GM12878 (cell line): ENCODE results near the gene NFYA. TPM values are rescaled to one million over a fixed set of nuclear protein-coding genes. Genes with fewer than 3 reads are reported as not detected.

Experiments used
- ATAC-seq: fragments of 200-7000 bp; cut with Tn5 transposase; 3 replicates; pipeline ENCODE4 v1.9.1; 2020; ENCODE audit warnings: mild to moderate bottlenecking, moderate library complexity
- BruUV-seq: library from RNA; stranded (reverse); fragments of 400-500 nt; replicated peaks from 2 replicates; lab custom pipeline; 2021; lab: Mats Ljungman, UMichigan
- CTCF ChIA-PET: fragments of 300-600 bp; sonication (Branson Sonifier 250); formaldehyde crosslinking; extraction: SDS; loops from one replicate; lab custom pipeline; 2021; ENCODE audit warnings: inconsistent platforms; lab: Yijun Ruan, JAX
- POLR2A ChIA-PET: fragments of 350-600 bp; formaldehyde crosslinking; extraction: SDS; loops from one replicate; lab custom pipeline; 2021; ENCODE audit warnings: inconsistent platforms; lab: Charles Lee
- RAD21 ChIA-PET: fragments of 300-600 bp; sonication (Branson Sonifier 250); formaldehyde crosslinking; loops from one replicate; lab custom pipeline; 2023; ENCODE audit warnings: antibody characterized with exemption; ENCODE audit not compliant: unreplicated experiment; lab: Charles Lee
- SMC1A ChIA-PET: fragments of 300-600 bp; sonication (Branson Sonifier 250); formaldehyde crosslinking; loops from one replicate; lab custom pipeline; 2023; ENCODE audit not compliant: unreplicated experiment, uncharacterized antibody; lab: Charles Lee
- DNase-seq: peaks from one replicate; pipeline ENCODE4 v3.0.0-alpha.2; 2011; ENCODE audit warnings: low read depth, low spot score
- FAIRE-seq: peaks from 3 replicates; lab custom pipeline; 2011; peaks lifted over from hg19 to GRCh38; lab: Jason Lieb, UNC
- H2AFZ ChIP-seq: 2 replicates; pipeline ENCODE4 v1.6.0; 2011; ENCODE audit warnings: low read depth, low read length, control low read depth; ENCODE audit not compliant: control insufficient read depth
- H3K27ac ChIP-seq: 2 replicates; pipeline ENCODE4 v1.5.1; 2011; ENCODE audit warnings: control low read depth; ENCODE audit not compliant: control insufficient read depth, insufficient read depth
- H3K27me3 ChIP-seq, 2 experiments: replicated peaks in 1 of 2; 2 replicates each; pipeline versions ENCODE4 v1.6.0 to v1.6.1; 2011; ENCODE audit warnings: low read length in 1 of 2; ENCODE audit not compliant: control insufficient read depth in 2 of 2, insufficient read depth in 2 of 2
- H3K36me3 ChIP-seq, 2 experiments: 2 replicates each; pipeline ENCODE4 v1.5.1; 2011; ENCODE audit warnings: low read length in 1 of 2; ENCODE audit not compliant: control insufficient read depth in 2 of 2, insufficient read depth in 2 of 2
- H3K4me1 ChIP-seq: 2 replicates; pipeline ENCODE4 v1.6.1; 2011; ENCODE audit warnings: mild to moderate bottlenecking, low read length, moderate library complexity, mixed read lengths; ENCODE audit not compliant: control insufficient read depth, insufficient read depth
- H3K4me2 ChIP-seq: 2 replicates; pipeline ENCODE4 v1.6.0; 2011; ENCODE audit warnings: control low read depth; ENCODE audit not compliant: control insufficient read depth, insufficient read depth
- H3K4me3 ChIP-seq: fragments of 200-600 bp; sonication (generic); 2 replicates; pipeline ENCODE4 v1.5.1; 2016
- H3K79me2 ChIP-seq: 2 replicates; pipeline ENCODE4 v1.6.0; 2011; ENCODE audit warnings: low read length; ENCODE audit not compliant: control insufficient read depth, insufficient read depth
- H3K9ac ChIP-seq: 2 replicates; pipeline ENCODE4 v1.8.0; 2011; ENCODE audit warnings: low read length, control low read depth, mixed read lengths; ENCODE audit not compliant: control insufficient read depth, insufficient read depth
- H3K9me3 ChIP-seq: replicated peaks from 3 replicates; pipeline ENCODE4 v1.5.1; 2011; ENCODE audit warnings: mild to moderate bottlenecking, low read length; ENCODE audit not compliant: control insufficient read depth, insufficient read depth
- H4K20me1 ChIP-seq: 2 replicates; pipeline ENCODE4 v1.6.0; 2011; ENCODE audit not compliant: control insufficient read depth, insufficient read depth
- BCL11A ChIP-seq: IDR thresholded peaks from 2 replicates; pipeline ENCODE4 v1.6.1; 2011; ENCODE audit warnings: low read depth, low read length
- CEBPZ ChIP-seq: fragments of 150-350 bp; IDR thresholded peaks from 2 replicates; pipeline ENCODE4 v1.6.1; 2016; ENCODE audit warnings: low read depth, low read length
- EGR1 ChIP-seq, 2 experiments: IDR thresholded peaks; 1 replicate in 1 of 2; 2 replicates in 1 of 2; pipeline ENCODE4 v1.6.1; 2011 to 2012; ENCODE audit warnings: low read depth in 2 of 2, low read length in 2 of 2, borderline replicate concordance in 1 of 2, mild to moderate bottlenecking in 1 of 2, moderate library complexity in 1 of 2
- FOS ChIP-seq: IDR thresholded peaks from 3 replicates; pipeline ENCODE4 v1.6.1; 2011; ENCODE audit warnings: borderline replicate concordance; ENCODE audit not compliant: insufficient read length; ENCODE audit errors: extremely low read depth
- GABPA ChIP-seq: IDR thresholded peaks from 2 replicates; pipeline ENCODE4 v1.6.1; 2014; ENCODE audit warnings: antibody characterized with exemption, low read depth, mild to moderate bottlenecking, inconsistent platforms
- HDGF ChIP-seq: fragments of 450-650 bp; IDR thresholded peaks from 2 replicates; pipeline ENCODE4 v1.6.1; 2016; ENCODE audit warnings: antibody characterized with exemption
- KAT2A ChIP-seq: conservative IDR thresholded peaks from 2 replicates; pipeline ENCODE4 v1.6.1; 2011; ENCODE audit warnings: low read depth, low read length; ENCODE audit not compliant: control insufficient read depth
- MEF2A ChIP-seq: IDR thresholded peaks from 2 replicates; pipeline ENCODE4 v1.6.1; 2011; ENCODE audit warnings: low read depth, mild to moderate bottlenecking, low read length, moderate library complexity; ENCODE audit not compliant: insufficient read depth
- PAX8 ChIP-seq: fragments of 450-650 bp; IDR thresholded peaks from 2 replicates; pipeline ENCODE4 v1.6.1; 2017; ENCODE audit warnings: mild to moderate bottlenecking, moderate library complexity
- RFX5 ChIP-seq: IDR thresholded peaks from 2 replicates; pipeline ENCODE4 v1.6.1; 2011; ENCODE audit warnings: low read depth, low read length, improper control_type of control experiment
- SKIL ChIP-seq: fragments of 450-650 bp; IDR thresholded peaks from 2 replicates; pipeline ENCODE4 v1.6.1; 2017; ENCODE audit warnings: mild to moderate bottlenecking, low read depth, inconsistent platforms; ENCODE audit not compliant: poor library complexity, severe bottlenecking
- USF1 ChIP-seq: IDR thresholded peaks from 2 replicates; pipeline ENCODE4 v1.6.1; 2011; ENCODE audit warnings: borderline replicate concordance, low read depth, mild to moderate bottlenecking, moderate library complexity, mixed read lengths, low read length; ENCODE audit not compliant: insufficient read depth; ENCODE audit errors: extremely low read length
- ZNF622 ChIP-seq: fragments of 450-650 bp; IDR thresholded peaks from 2 replicates; pipeline ENCODE4 v1.6.1; 2017; ENCODE audit warnings: mild to moderate bottlenecking, inconsistent platforms
- WGBS: methylation state at CpG from one replicate; pipeline ENCODE4 v1.1.6; 2016; ENCODE audit warnings: low lambda C conversion rate; ENCODE audit not compliant: insufficient replicate concordance, insufficient coverage; ENCODE audit errors: missing lambda C conversion rate; 5-methylcytosine and 5-hydroxymethylcytosine counted together
- in situ Hi-C: fragments of 300-500 bp; cut with MboI; formaldehyde crosslinking; loops from 9 replicates; pipeline ENCODE4 v1.14.3; 2018; ENCODE audit warnings: mixed read lengths
- intact Hi-C: fragments of 100-400 bp; cut with micrococcal nuclease; formaldehyde crosslinking; loops from one replicate; pipeline ENCODE4 v1.14.2; 2022; ENCODE audit not compliant: unreplicated experiment
- polyA plus RNA-seq, 11 experiments: library from polyadenylated mRNA; depleted of rRNA in 4 of 11; unstranded in 6 of 11; stranded (reverse) in 5 of 11; fragments of >200 nt; fragmentation: Nextera tagmentation in 4 of 11; fragmentation: Illumina TruSeq in 1 of 11; extraction: Ambion mirVana in 4 of 11; extraction: Trizol in 1 of 11; gene quantifications; 1 replicate in 1 of 11; 2 replicates in 10 of 11; pipeline versions ENCODE4 v1.2.1 to v1.2.3, GENCODE V29; 2011 to 2016; ENCODE audit warnings: inconsistent platforms in 2 of 11, missing spikeins in 2 of 11, low read depth in 1 of 11
- total RNA-seq, 4 experiments: library from RNA; depleted of rRNA in 3 of 4; stranded (reverse); fragments of >200 nt in 3 of 4; fragmentation: Illumina TruSeq in 1 of 4; extraction: Trizol in 1 of 4; gene quantifications; 2 replicates each; pipeline versions ENCODE4 v1.2.1 to v1.2.3, GENCODE V29; 2013 to 2021

Gene NFYA
- total and polyA plus RNA-seq, 10 of the 15 experiments (the other 5 are each of a cell fraction or from before 2014, with no cell fraction given) = 6.4 to 36.5 (median 19.1) TPM

DNA sequence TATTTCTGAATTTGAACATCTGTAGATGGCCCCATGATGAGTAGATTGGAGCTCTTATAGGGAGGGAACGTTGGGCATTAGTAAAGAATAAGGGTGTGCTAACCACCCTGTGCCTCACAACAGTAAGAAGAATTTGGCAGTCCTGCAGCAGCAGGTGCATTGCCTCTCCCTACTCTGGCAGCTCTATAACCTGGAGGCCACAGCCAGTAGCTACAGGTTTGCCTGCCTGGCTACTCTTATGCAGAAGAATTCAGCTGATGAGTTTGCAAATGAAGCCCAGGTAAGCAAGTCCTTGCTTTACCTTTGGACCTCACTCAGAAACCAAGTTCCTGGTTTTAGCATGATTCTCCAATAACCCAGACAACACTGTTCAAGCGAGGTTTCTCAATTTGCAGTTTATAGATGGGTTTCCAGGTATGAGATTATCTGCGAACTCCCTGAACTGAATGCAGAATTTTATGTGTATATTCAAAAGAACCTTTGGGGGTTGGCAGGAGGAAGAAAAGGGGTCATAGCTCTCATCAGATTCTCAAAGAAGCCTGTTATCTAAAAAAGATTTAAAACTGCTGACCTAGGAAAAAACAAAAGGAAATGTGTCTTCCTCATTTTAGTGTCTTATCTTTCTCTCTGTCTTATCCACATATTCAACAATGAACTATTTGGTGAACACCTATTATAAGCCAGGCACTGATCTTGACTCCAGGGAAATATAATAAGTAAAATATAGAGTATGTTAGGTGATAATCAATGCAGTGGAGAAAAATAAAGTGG lies 62.5 kb downstream of the NFYA start:
- ChIA-PET CTCF (interaction anchor here (0.7 kb wide), 1 partner anchor 9 kb away, joined by 3 read pairs; no protein-coding TSS in a partner anchor), POLR2A (no interaction called here)
- H3K79me2 ChIP-seq = no peaks in the 10 kb centered on the region

More for the DNA sequence above, 62.5 kb downstream of the NFYA start:
- no peak overlapping the region for H3K27ac ChIP-seq
- ATAC-seq (no peak), FAIRE-seq (no peak), DNase-seq (no peak)
- H3K4me1 ChIP-seq = no peaks in the 10 kb centered on the region
- SMC1A ChIA-PET = no interaction called here
- H4K20me1 ChIP-seq = no peaks in the 10 kb centered on the region
- H3K27me3 ChIP-seq = no peaks in the 10 kb centered on the region; a peak in 2 of 4 replicates
- no TSS peak for BruUV-seq
- RAD21 ChIA-PET = no interaction called here
- no peak overlapping the region for H2AFZ ChIP-seq
- H3K36me3 ChIP-seq = no peaks in the 10 kb centered on the region
- WGBS = 31% methylated on average over 3 of the region's 3 CpGs
- intact Hi-C loops = no loop called here
- H3K9me3 ChIP-seq = no peaks in the 10 kb centered on the region
- no peak overlapping the region for H3K4me2 ChIP-seq
- in situ Hi-C loops = no loop called here
- TF ChIP-seq CEBPZ = no peak
- TF ChIP-seq HDGF = no peak
- TF ChIP-seq SKIL = no peak
- no peak for TF ChIP-seq GABPA
- TF ChIP-seq FOS = no peak
- no peak for TF ChIP-seq USF1
- TF ChIP-seq KAT2A = no peak
- no peak for TF ChIP-seq RFX5
- no peak for TF ChIP-seq BCL11A
- no peak for TF ChIP-seq MEF2A
- TF ChIP-seq PAX8 = no peak
- no peak for TF ChIP-seq ZNF622
- TF ChIP-seq EGR1 (IDR thresholded peaks at IDR 0.05; ENCODE audit: borderline replicate concordance in 1 of 2, low read depth in 2 of 2, low read length in 2 of 2) = no peak
- no peak overlapping the region for H3K4me3 ChIP-seq
- no peak overlapping the region for H3K9ac ChIP-seq
